Measurements from ENCODE around the gene GPX3. TPM values are rescaled to one million over a fixed set of nuclear protein-coding genes. Genes with fewer than 3 reads are reported as not detected.

GPX3 gene
- total and polyA plus RNA-seq, 10 of the 15 experiments (the other 5 are each of a cell fraction or from before 2014, with no cell fraction given) = 0.04 to 1.0 (median 0.15) TPM; not detected in 3

DNA sequence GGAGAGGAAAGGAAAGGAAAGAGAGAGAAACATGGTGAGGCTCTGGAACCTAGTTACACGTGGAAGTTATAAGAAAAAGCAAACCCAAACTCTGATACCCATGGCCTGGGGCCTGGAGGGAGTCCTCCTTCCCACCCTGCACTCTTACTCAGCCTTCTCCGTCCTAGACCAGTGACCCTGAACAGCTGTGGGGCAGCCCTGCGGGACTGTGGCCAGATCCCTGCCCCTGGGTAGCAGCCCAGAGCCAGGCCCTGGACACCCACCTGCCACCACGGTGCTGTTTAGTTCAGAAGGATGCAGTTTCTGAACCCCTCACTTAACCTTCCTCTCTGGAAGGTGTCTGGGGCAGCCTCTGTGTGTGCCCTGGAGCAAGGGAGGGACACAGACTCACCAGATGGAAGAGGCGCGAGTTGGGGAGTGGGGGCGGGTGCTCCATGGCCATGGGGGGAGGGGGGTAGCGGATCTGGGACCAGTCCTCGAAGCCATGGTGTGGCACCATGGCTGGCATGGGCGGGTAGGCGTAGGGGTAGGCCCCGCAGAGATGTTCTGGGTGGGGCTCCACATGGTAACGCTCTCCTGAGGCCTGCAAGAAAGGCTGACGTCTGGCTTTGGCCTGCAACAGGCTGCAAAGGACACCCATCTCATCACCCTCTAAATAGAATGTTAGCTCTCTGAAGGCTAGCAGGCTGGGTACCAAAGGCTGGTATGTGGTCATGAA is 13.0 kb downstream of the GPX3 start:
- BruUV-seq (replicated peaks) = no TSS peak
- CTCF ChIA-PET = no interaction called here
- H4K20me1 ChIP-seq (ENCODE audit: control insufficient read depth, insufficient read depth) = no peaks in the 10 kb centered on the region; the same call in 1 of the 2 replicates

DNA sequence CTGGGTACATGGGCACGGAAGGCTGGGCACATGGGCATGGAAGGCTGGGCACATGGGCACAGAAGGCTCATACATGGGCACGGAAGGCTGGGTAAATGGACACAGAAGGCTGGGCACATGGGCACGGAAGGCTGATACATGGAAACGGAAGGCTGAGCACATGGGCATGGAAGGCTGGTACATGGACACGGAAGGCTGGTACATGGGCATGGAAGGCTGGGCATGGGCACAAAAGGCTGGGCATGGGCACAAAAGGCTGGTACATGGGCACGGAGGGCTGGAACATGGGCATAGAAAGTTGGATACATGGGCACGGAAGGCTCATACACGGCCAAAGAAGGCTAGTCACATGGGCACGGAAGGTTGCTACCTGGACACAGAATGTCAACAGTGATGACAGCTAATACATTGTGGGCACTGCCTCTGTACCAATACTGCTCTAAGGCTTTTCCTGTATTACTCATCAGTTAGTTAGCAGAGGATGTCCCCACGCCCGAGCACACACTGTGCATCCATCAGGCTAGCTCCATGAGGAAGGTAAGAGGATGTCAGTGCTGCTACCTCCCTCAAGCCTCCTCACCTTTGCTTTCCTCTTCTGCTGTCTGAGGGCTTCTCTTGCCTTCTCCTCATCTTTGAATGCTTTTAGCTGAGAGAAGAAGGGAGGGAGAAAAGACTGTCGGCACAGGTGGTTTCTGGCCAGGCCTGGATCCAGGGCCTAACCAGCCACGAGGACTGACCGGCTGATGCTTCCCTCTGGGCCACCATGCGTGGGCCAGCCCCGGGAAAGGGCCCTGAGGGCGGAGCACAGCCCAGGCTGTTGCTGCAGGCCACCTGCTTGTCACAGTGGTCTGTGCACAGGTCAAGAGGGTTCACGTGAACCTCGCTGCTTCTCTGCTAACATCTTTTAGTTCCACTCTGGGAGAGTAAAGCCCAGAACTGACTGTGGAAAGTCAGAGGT is 14.3 kb downstream of the GPX3 start:
- no peaks in the 10 kb centered on the region; the same call in 1 of the 2 replicates for H4K20me1 ChIP-seq (ENCODE audit: control insufficient read depth, insufficient read depth)
- RAD21 ChIA-PET (ENCODE audit: unreplicated experiment) = no interaction called here
- no peak for TF ChIP-seq SUZ12 (IDR thresholded peaks at IDR 0.05; ENCODE audit: unreplicated experiment)
- TF ChIP-seq YBX1 (IDR thresholded peaks at IDR 0.05) = no peak
- TF ChIP-seq PAX5 (IDR thresholded peaks at IDR 0.05; ENCODE audit: borderline replicate concordance, low read depth, low read length) = no peak
- no peak for TF ChIP-seq TAF1 (IDR thresholded peaks at IDR 0.05; ENCODE audit: borderline replicate concordance, low read depth, low read length)
- TF ChIP-seq, protein P1, sequence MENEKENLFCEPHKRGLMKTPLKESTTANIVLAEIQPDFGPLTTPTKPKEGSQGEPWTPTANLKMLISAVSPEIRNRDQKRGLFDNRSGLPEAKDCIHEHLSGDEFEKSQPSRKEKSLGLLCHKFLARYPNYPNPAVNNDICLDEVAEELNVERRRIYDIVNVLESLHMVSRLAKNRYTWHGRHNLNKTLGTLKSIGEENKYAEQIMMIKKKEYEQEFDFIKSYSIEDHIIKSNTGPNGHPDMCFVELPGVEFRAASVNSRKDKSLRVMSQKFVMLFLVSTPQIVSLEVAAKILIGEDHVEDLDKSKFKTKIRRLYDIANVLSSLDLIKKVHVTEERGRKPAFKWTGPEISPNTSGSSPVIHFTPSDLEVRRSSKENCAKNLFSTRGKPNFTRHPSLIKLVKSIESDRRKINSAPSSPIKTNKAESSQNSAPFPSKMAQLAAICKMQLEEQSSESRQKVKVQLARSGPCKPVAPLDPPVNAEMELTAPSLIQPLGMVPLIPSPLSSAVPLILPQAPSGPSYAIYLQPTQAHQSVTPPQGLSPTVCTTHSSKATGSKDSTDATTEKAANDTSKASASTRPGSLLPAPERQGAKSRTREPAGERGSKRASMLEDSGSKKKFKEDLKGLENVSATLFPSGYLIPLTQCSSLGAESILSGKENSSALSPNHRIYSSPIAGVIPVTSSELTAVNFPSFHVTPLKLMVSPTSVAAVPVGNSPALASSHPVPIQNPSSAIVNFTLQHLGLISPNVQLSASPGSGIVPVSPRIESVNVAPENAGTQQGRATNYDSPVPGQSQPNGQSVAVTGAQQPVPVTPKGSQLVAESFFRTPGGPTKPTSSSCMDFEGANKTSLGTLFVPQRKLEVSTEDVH (IDR thresholded peaks at IDR 0.05; ENCODE audit: low read depth, partially characterized antibody) = no peak
- TF ChIP-seq HDAC6 (IDR thresholded peaks at IDR 0.05; ENCODE audit: unreplicated experiment) = no peak
- TF ChIP-seq WRNIP1 (IDR thresholded peaks at IDR 0.05; ENCODE audit: borderline replicate concordance, low read depth, low read length) = no peak
- 0 out of 2 replicates have a peak, but pooled peaks have one; percentile 15 for TF ChIP-seq POLR2AphosphoS2 (IDR thresholded peaks at IDR 0.05; ENCODE audit: low read depth, low read length)
- TF ChIP-seq HDGF (IDR thresholded peaks at IDR 0.05) = no peak
- TF ChIP-seq POLR2AphosphoS5 (IDR thresholded peaks at IDR 0.05; ENCODE audit: low read length) = peak; percentile 60; the same call in 1 of the 2 replicates

More for the DNA sequence above, 13.0 kb downstream of the GPX3 start:
- POLR2A ChIA-PET = interaction anchor here (0.7 kb wide), 1 partner anchor 273 kb away, joined by 4 read pairs; no protein-coding TSS in a partner anchor
- Histone ChIP-seq H3K4me1 (ENCODE audit: control insufficient read depth, insufficient read depth, low read length) (no peaks in the 10 kb centered on the region), H3K27ac (ENCODE audit: control insufficient read depth, insufficient read depth) (no peak overlapping the region), H3K9me3 (replicated peaks; ENCODE audit: control insufficient read depth, insufficient read depth, low read length) (no peaks in the 10 kb centered on the region), H3K9ac (ENCODE audit: control insufficient read depth, insufficient read depth, low read length) (no peak overlapping the region), H3K36me3 (ENCODE audit: control insufficient read depth in 2 of 2, insufficient read depth in 2 of 2, low read length in 1 of 2) (peaks cover 48 to 58% of the 10 kb centered on the region in 2 experiments), H2AFZ (ENCODE audit: control insufficient read depth, low read depth, low read length) (no peak overlapping the region), H3K79me2 (ENCODE audit: control insufficient read depth, insufficient read depth, low read length) (no peaks in the 10 kb centered on the region), H3K27me3 (replicated peaks in 1 of 2; ENCODE audit: control insufficient read depth in 2 of 2, insufficient read depth in 2 of 2, low read length in 1 of 2) (no peaks in the 10 kb centered on the region), H3K4me3 (no peak overlapping the region), H3K4me2 (ENCODE audit: control insufficient read depth, insufficient read depth) (no peak overlapping the region)
- SMC1A ChIA-PET (ENCODE audit: uncharacterized antibody, unreplicated experiment) = no interaction called here
- no peak for FAIRE-seq
- 94% methylated on average over 10 of the region's 14 CpGs for WGBS (ENCODE audit: insufficient coverage, insufficient replicate concordance, low lambda C conversion rate, missing lambda C conversion rate)
- intact Hi-C loops (cut with micrococcal nuclease; ENCODE audit: unreplicated experiment) = no loop called here
- in situ Hi-C loops (cut with MboI) = no loop called here
- TF ChIP-seq TCF12 (IDR thresholded peaks at IDR 0.05; ENCODE audit: low read depth, low read length) = no peak
- TF ChIP-seq RB1 (IDR thresholded peaks at IDR 0.05; ENCODE audit: borderline replicate concordance) = no peak
- TF ChIP-seq HDAC2 (IDR thresholded peaks at IDR 0.05) = no peak
- RAD21 ChIA-PET (ENCODE audit: unreplicated experiment) = no interaction called here
- no peak for ATAC-seq
- DNase-seq (ENCODE audit: low read depth, low spot score) = no peak

More for the DNA sequence above, 14.3 kb downstream of the GPX3 start:
- no TSS peak for BruUV-seq (replicated peaks)
- ChIA-PET POLR2A (no interaction called here), SMC1A (ENCODE audit: uncharacterized antibody, unreplicated experiment) (no interaction called here), CTCF (interaction anchor here (1.6 to 1.9 kb wide), 2 partner anchors 81 to 130 kb away, joined by 5 read pairs; no protein-coding TSS in a partner anchor)
- ATAC-seq (peak; percentile 27), FAIRE-seq (no peak), DNase-seq (ENCODE audit: low read depth, low spot score) (no peak)
- Histone ChIP-seq H3K9me3 (replicated peaks; ENCODE audit: control insufficient read depth, insufficient read depth, low read length) (no peaks in the 10 kb centered on the region), H3K4me2 (ENCODE audit: control insufficient read depth, insufficient read depth) (no peak overlapping the region), H2AFZ (ENCODE audit: control insufficient read depth, low read depth, low read length) (no peak overlapping the region), H3K4me1 (ENCODE audit: control insufficient read depth, insufficient read depth, low read length) (no peaks in the 10 kb centered on the region), H3K27me3 (replicated peaks in 1 of 2; ENCODE audit: control insufficient read depth in 2 of 2, insufficient read depth in 2 of 2, low read length in 1 of 2) (no peaks in the 10 kb centered on the region), H3K79me2 (ENCODE audit: control insufficient read depth, insufficient read depth, low read length) (no peaks in the 10 kb centered on the region), H3K9ac (ENCODE audit: control insufficient read depth, insufficient read depth, low read length) (no peak overlapping the region), H3K4me3 (no peak overlapping the region), H3K36me3 (ENCODE audit: control insufficient read depth in 2 of 2, insufficient read depth in 2 of 2, low read length in 1 of 2) (peaks cover 54 to 59% of the 10 kb centered on the region in 2 experiments), H3K27ac (ENCODE audit: control insufficient read depth, insufficient read depth) (no peak overlapping the region)
- 83% methylated on average over 19 of the region's 19 CpGs for whole genome bisulfite sequencing (ENCODE audit: insufficient coverage, insufficient replicate concordance, low lambda C conversion rate, missing lambda C conversion rate)
- intact Hi-C loops (cut with micrococcal nuclease; ENCODE audit: unreplicated experiment) (no loop called here), in situ Hi-C loops (cut with MboI) (no loop called here)
